SK-N-MC (cell line): ENCODE measurements around the gene SLC12A5.

Experiments
- EZH2 ChIP-seq: fragments of 200-600 bp; sonication (generic); IDR thresholded peaks from one replicate; pipeline ENCODE4 v1.6.1; 2017; ENCODE audit warnings: antibody characterized with exemption
- FOXP2 ChIP-seq: optimal IDR thresholded peaks from 2 replicates; pipeline ENCODE3; 2011; ENCODE audit warnings: mild to moderate bottlenecking, moderate library complexity; ENCODE audit not compliant: insufficient read depth; ENCODE audit errors: extremely low read length, control extremely low read depth
- POLR2AphosphoS5 ChIP-seq: IDR thresholded peaks from 2 replicates; pipeline ENCODE4 v1.6.1; 2012; ENCODE audit warnings: mild to moderate bottlenecking, low read depth, low read length, borderline replicate concordance

GRCh38 chr20:46108976-46109375 lies 80.0 kb downstream of the SLC12A5 start:
- TF ChIP-seq POLR2AphosphoS5: no peak
- no peak for TF ChIP-seq EZH2
- no peak for TF ChIP-seq FOXP2
